Breast epithelium (tissue), 4 donors: ENCODE results near the gene ZNF487. TPM values are rescaled to one million over a fixed set of nuclear protein-coding genes. Genes with fewer than 3 reads are reported as not detected.

ENCODE experiments used
- DNase-seq, 2 donors: peaks; one replicate each; pipeline ENCODE4 v3.0.0-alpha.2; 2019; ENCODE audit warnings: low spot score in 2 of 2
- H3K27ac ChIP-seq, 2 donors: fragments of 200-600 bp; sonication (generic) in 1 of 2; one replicate each; pipeline ENCODE4 v1.5.1; 2016 to 2019; ENCODE audit warnings: mild to moderate bottlenecking in 1 of 2
- H3K27me3 ChIP-seq, 2 donors: fragments of 200-600 bp; sonication (generic) in 1 of 2; one replicate each; pipeline versions ENCODE4 v1.5.1 to v1.6.0; 2017 to 2019; ENCODE audit warnings: control low read depth in 1 of 2, mild to moderate bottlenecking in 1 of 2
- H3K36me3 ChIP-seq: fragments of 200-600 bp; one replicate; pipeline ENCODE4 v1.5.1; 2019
- H3K4me1 ChIP-seq, 2 donors: fragments of 200-600 bp; sonication (generic); one replicate each; pipeline ENCODE4 v1.5.1; 2016 to 2019; ENCODE audit warnings: control low read depth in 1 of 2
- H3K4me3 ChIP-seq, 3 donors: fragments of 200-600 bp; sonication (generic); 1 replicate in 2 of 3; 2 replicates in 1 of 3; pipeline ENCODE4 v1.5.1; 2016 to 2019; ENCODE audit warnings: mild to moderate bottlenecking in 3 of 3, moderate library complexity in 2 of 3
- H3K9me3 ChIP-seq, 2 donors: fragments of 200-600 bp; sonication (generic) in 1 of 2; one replicate each; pipeline ENCODE4 v1.5.1; 2016 to 2019; ENCODE audit warnings: control low read depth in 1 of 2
- POLR2A ChIP-seq: fragments of 450-650 bp; IDR thresholded peaks from one replicate; pipeline ENCODE4 v1.6.1; 2016; ENCODE audit warnings: antibody characterized with exemption, mild to moderate bottlenecking, moderate library complexity
- POLR2AphosphoS5 ChIP-seq, 3 donors: sonication (generic); formaldehyde crosslinking; IDR thresholded peaks; one replicate each; pipeline ENCODE4 v1.6.1; 2017; ENCODE audit warnings: antibody characterized with exemption in 3 of 3
- intact Hi-C: fragments of 100-400 bp; cut with DNase I; formaldehyde crosslinking; loops from one replicate; pipeline ENCODE4 v1.15.1; 2023; ENCODE audit warnings: low total_unique reads
- total RNA-seq, 3 donors: library from RNA; depleted of rRNA; stranded (reverse); fragments of >200 nt; gene quantifications; one replicate each; pipeline ENCODE4 v1.1.0, GENCODE V29; 2016
- TF ChIP-seq, protein P1 (sequence below), 3 donors: fragments of 450-650 bp; IDR thresholded peaks; one replicate each; pipeline ENCODE4 v1.5.1; 2016 to 2017; ENCODE audit warnings: antibody characterized with exemption in 3 of 3, mild to moderate bottlenecking in 3 of 3, moderate library complexity in 3 of 3

The ZNF487 gene
- 10 to 100 TPM in 2 of 3 donors, 1 to 10 TPM in 1; 8.5 to 16.4 (median 12.8) TPM for total RNA-seq

DNA sequence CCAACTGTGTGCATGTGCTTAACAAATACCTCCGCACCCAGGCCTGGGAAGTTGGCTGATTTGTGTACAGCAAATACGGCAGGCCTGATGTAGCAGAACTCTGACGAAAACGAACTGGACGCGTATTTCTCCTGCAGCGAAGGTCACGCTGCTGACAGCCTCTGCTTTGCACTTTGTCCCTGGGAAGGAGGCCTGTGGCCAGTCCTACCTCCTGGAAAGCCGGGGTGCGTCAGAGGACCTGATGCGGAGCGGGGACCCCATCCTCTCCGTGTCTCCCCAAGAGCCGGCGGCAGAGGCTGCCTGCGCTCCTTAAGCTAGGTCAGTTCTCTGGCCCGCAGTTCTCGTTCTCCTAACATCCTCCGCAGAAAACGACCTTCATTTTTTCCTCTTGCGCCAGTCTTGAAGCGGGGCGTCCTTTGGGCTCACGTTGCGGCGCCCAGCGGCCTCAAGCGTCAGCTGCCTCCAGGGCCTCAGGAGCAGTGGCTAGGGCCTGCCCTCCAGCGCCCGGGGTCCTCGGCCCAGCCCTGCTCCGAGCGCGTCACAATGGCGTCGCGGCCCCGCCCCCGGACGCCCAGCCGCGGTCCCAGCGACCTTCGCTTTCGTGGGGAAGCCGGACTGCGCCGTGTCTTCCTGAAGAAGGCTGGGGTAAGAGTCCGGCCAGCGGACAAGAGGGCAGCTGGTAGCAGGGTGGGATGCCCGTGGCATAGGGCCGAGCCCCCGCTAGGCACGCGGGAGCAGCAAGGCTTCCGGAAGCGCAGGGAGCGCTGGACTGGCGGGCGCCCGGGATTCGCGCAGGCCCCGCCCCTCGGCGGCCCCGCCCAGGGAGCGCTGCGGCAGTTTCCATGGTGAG is at the start of gene ZNF487:
ZNF487 (plus strand) TSS at position 821 of the 850 bp plus-strand sequence. CDS start 38,703 bp downstream, outside the sequence.
- H3K9me3 ChIP-seq: no peaks in the 10 kb centered on the region
- peak within 1 kb of the TSS; percentile 69 to 97 (median 81) for H3K4me3 ChIP-seq
- peak within 1 kb of the TSS; percentile 99 to 100 for H3K27ac ChIP-seq
- intact Hi-C loops: no loop called here
- no peaks in the 10 kb centered on the region for H3K36me3 ChIP-seq
- no peaks in the 10 kb centered on the region for H3K4me1 ChIP-seq
- TF ChIP-seq, protein P1, sequence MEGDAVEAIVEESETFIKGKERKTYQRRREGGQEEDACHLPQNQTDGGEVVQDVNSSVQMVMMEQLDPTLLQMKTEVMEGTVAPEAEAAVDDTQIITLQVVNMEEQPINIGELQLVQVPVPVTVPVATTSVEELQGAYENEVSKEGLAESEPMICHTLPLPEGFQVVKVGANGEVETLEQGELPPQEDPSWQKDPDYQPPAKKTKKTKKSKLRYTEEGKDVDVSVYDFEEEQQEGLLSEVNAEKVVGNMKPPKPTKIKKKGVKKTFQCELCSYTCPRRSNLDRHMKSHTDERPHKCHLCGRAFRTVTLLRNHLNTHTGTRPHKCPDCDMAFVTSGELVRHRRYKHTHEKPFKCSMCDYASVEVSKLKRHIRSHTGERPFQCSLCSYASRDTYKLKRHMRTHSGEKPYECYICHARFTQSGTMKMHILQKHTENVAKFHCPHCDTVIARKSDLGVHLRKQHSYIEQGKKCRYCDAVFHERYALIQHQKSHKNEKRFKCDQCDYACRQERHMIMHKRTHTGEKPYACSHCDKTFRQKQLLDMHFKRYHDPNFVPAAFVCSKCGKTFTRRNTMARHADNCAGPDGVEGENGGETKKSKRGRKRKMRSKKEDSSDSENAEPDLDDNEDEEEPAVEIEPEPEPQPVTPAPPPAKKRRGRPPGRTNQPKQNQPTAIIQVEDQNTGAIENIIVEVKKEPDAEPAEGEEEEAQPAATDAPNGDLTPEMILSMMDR (IDR thresholded peaks at IDR 0.05): peak in 1 of 3 donors; percentile 7
- peak; percentile 80 for TF ChIP-seq POLR2A
- peak; percentile 86 to 98 (median 96) for TF ChIP-seq POLR2AphosphoS5 (IDR thresholded peaks at IDR 0.05)
- H3K27me3 ChIP-seq: no peaks in the 10 kb centered on the region
- DNase-seq: peak; percentile 88 to 91

DNA sequence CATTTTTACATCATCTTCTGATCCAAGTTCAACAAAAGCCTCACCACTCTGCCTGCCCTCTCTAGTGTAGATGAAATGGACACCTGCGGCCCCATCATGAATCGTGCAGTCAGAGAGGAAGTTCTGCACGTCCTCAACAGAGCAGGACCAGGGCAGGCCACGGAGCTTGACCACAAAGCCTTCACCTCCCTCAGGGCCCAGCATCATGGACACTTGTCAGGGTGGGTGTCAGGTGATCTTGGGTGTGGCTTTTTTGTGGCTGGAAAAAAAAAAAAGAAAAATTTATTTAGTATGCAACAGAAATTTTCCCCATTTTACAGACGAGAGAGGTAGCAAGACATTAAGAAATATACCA is 49.3 kb upstream of the ZNF487 start:
- intact Hi-C loops: no loop called here
- Histone ChIP-seq H3K27me3 (no peaks in the 10 kb centered on the region), H3K27ac (no peak overlapping the region), H3K36me3 (no peaks in the 10 kb centered on the region), H3K4me1 (no peaks in the 10 kb centered on the region), H3K9me3 (no peaks in the 10 kb centered on the region), H3K4me3 (no peak overlapping the region)
- peak in 1 of 2 donors; percentile 31 for DNase-seq
- TF ChIP-seq, protein P1 (IDR thresholded peaks at IDR 0.05): no peak
- TF ChIP-seq POLR2AphosphoS5 (IDR thresholded peaks at IDR 0.05) (no peak), POLR2A (no peak)

DNA sequence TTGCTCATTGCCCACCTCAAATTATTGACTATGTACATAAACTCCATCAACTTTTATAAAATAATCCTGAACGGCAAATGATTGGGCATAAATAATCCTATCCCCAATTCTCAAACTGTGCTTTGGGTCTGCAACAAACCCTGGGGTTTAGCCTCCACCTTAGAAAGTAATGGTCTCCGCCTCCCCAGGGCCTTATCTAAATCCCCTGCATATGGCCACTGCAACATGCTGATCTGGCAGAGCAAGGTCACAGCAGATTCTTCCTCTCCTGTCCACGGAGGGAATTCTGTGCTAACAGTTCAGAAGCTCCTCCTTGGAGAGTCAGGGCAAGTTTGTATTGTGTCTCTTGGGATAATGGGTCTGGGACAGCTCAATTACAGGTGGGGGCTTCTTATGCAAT is 47.0 kb upstream of the ZNF487 start:
- no peak overlapping the region for H3K4me3 ChIP-seq
- H3K4me1 ChIP-seq: no peaks in the 10 kb centered on the region
- no peaks in the 10 kb centered on the region for H3K36me3 ChIP-seq
- DNase-seq: no peak
- TF ChIP-seq, protein P1 (IDR thresholded peaks at IDR 0.05): no peak
- no peak for TF ChIP-seq POLR2AphosphoS5 (IDR thresholded peaks at IDR 0.05)
- TF ChIP-seq POLR2A: no peak
- no peak overlapping the region for H3K27ac ChIP-seq
- intact Hi-C loops: no loop called here
- no peaks in the 10 kb centered on the region for H3K9me3 ChIP-seq
- no peaks in the 10 kb centered on the region for H3K27me3 ChIP-seq

DNA sequence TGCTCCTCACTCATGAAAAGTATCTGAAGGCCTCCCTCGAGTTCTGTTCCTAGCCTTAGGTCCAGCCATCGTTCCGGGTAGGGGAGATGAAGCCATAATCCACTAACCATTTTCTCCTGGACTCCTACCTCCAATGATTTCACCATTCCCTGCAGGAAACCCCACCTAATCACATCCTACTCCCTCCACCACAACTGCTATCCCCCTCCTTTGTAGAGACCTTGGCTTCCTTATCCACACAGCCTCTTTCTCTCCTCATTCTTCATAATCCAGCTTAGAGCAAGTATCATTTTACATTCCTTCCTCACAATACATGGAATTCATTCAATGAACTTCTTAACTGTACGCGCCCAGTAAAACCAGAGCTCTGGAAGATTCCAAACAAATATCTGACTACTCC is 46.6 kb upstream of the ZNF487 start:
- intact Hi-C loops: no loop called here
- no peak for DNase-seq
- Histone ChIP-seq H3K9me3 (no peaks in the 10 kb centered on the region), H3K36me3 (no peaks in the 10 kb centered on the region), H3K4me3 (no peak overlapping the region), H3K27ac (peak overlapping the region in 1 of 2 donors; percentile 7), H3K4me1 (no peaks in the 10 kb centered on the region), H3K27me3 (no peaks in the 10 kb centered on the region)
- TF ChIP-seq POLR2A (no peak), POLR2AphosphoS5 (IDR thresholded peaks at IDR 0.05) (no peak)
- TF ChIP-seq, protein P1 (IDR thresholded peaks at IDR 0.05): no peak

DNA sequence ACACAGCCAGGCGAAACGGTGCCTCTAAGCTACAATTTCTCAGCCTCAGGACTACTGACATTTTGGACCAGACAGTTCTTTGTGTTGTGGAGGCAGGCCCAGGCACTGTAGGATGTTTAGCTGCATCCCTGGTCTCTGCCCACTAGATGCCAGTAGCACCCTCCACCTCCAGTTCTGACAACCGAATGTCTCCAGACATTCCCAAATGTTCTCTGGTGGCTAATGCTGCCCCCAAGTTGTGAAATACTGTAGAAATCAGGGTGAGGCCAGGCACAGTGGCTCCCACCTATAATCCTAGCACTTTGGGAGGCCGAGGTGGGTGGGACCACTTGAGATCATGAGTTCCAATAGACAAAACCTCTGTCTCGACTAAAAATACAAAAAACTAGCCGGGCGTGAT is 46.2 kb upstream of the ZNF487 start:
- TF ChIP-seq, protein P1 (IDR thresholded peaks at IDR 0.05): peak in 1 of 3 donors; percentile 21
- TF ChIP-seq POLR2AphosphoS5 (IDR thresholded peaks at IDR 0.05): no peak
- no peak for TF ChIP-seq POLR2A
- no peak for DNase-seq
- H3K4me3 ChIP-seq: no peak overlapping the region
- no peaks in the 10 kb centered on the region for H3K9me3 ChIP-seq
- no peaks in the 10 kb centered on the region for H3K36me3 ChIP-seq
- no peaks in the 10 kb centered on the region for H3K4me1 ChIP-seq
- intact Hi-C loops: no loop called here
- no peak overlapping the region for H3K27ac ChIP-seq
- no peaks in the 10 kb centered on the region for H3K27me3 ChIP-seq
